ENCODE data around the gene TOX2. TPM values are rescaled to one million over a fixed set of nuclear protein-coding genes. Genes with fewer than 3 reads are reported as not detected.
A peak's percentile ranks its signal among the peaks of the same experiment; 100 is the strongest.

Gene TOX2
- total RNA-seq, 1 experiment from 2014 or later: 117 TPM

GRCh38 chr20:43934833-43935232 lies 20.2 kb downstream of the TOX2 start:
- Histone ChIP-seq H3K27ac (ENCODE audit: low read depth, low read length, poor library complexity, severe bottlenecking) (peak overlapping the region; percentile 35), H3K4me3 (ENCODE audit: low read depth, low read length, poor library complexity, severe bottlenecking) (no peak overlapping the region), H3K4me1 (ENCODE audit: insufficient read depth, low read length, poor library complexity, severe bottlenecking) (peaks cover 52% of the 10 kb centered on the region), H3K9me3 (ENCODE audit: low read depth, low read length, poor library complexity, severe bottlenecking) (no peaks in the 10 kb centered on the region), H3K27me3 (replicated peaks; ENCODE audit: insufficient read depth, low read depth, low read length, poor library complexity) (no peaks in the 10 kb centered on the region), H3K36me3 (ENCODE audit: insufficient read depth, low read length, poor library complexity, severe bottlenecking) (no peaks in the 10 kb centered on the region)
- TF ChIP-seq EZH2 (IDR thresholded peaks at IDR 0.05; ENCODE audit: borderline replicate concordance, low read depth, low read length, poor library complexity, severe bottlenecking) (no peak), CTCF (conservative IDR thresholded peaks at IDR 0.05; ENCODE audit: low read depth, low read length) (no peak)
- DNase-seq (ENCODE audit: low spot score): no peak
- ChIA-PET POLR2A (ENCODE audit: low non-redundant PET) (interaction anchor here (0.6 kb wide), 1 partner anchor 8 kb away, joined by 3 read pairs; no protein-coding TSS in a partner anchor), CTCF (no interaction called here)
- intact Hi-C loops (cut with micrococcal nuclease; ENCODE audit: unreplicated experiment): no loop called here
- BruUV-seq (replicated peaks): no TSS peak

GRCh38 chr20:43936104-43936770 lies 21.6 kb downstream of the TOX2 start:
- Histone ChIP-seq H3K36me3 (ENCODE audit: insufficient read depth, low read length, poor library complexity, severe bottlenecking) (no peaks in the 10 kb centered on the region), H3K4me3 (ENCODE audit: low read depth, low read length, poor library complexity, severe bottlenecking) (no peak overlapping the region), H3K4me1 (ENCODE audit: insufficient read depth, low read length, poor library complexity, severe bottlenecking) (peaks cover 54% of the 10 kb centered on the region), H3K27me3 (replicated peaks; ENCODE audit: insufficient read depth, low read depth, low read length, poor library complexity) (no peaks in the 10 kb centered on the region), H3K27ac (ENCODE audit: low read depth, low read length, poor library complexity, severe bottlenecking) (peak overlapping the region; percentile 78), H3K9me3 (ENCODE audit: low read depth, low read length, poor library complexity, severe bottlenecking) (no peaks in the 10 kb centered on the region)
- no peak for DNase-seq (ENCODE audit: low spot score)
- CTCF ChIA-PET: no interaction called here
- intact Hi-C loops (cut with micrococcal nuclease; ENCODE audit: unreplicated experiment): no loop called here
- TF ChIP-seq EZH2 (IDR thresholded peaks at IDR 0.05; ENCODE audit: borderline replicate concordance, low read depth, low read length, poor library complexity, severe bottlenecking) (no peak), CTCF (conservative IDR thresholded peaks at IDR 0.05; ENCODE audit: low read depth, low read length) (no peak)
- no TSS peak for BruUV-seq (replicated peaks)
- POLR2A ChIA-PET (ENCODE audit: low non-redundant PET): no interaction called here

- no peak for DNase-seq (ENCODE audit: low spot score)
- intact Hi-C loops (cut with micrococcal nuclease; ENCODE audit: unreplicated experiment): no loop called here
- Histone ChIP-seq H3K27ac (ENCODE audit: low read depth, low read length, poor library complexity, severe bottlenecking) (peak overlapping the region; percentile 78), H3K4me3 (ENCODE audit: low read depth, low read length, poor library complexity, severe bottlenecking) (no peak overlapping the region), H3K36me3 (ENCODE audit: insufficient read depth, low read length, poor library complexity, severe bottlenecking) (no peaks in the 10 kb centered on the region), H3K4me1 (ENCODE audit: insufficient read depth, low read length, poor library complexity, severe bottlenecking) (peaks cover 60% of the 10 kb centered on the region), H3K27me3 (replicated peaks; ENCODE audit: insufficient read depth, low read depth, low read length, poor library complexity) (no peaks in the 10 kb centered on the region), H3K9me3 (ENCODE audit: low read depth, low read length, poor library complexity, severe bottlenecking) (no peaks in the 10 kb centered on the region)
- no peak for TF ChIP-seq CTCF (conservative IDR thresholded peaks at IDR 0.05; ENCODE audit: low read depth, low read length)
- no peak for TF ChIP-seq EZH2 (IDR thresholded peaks at IDR 0.05; ENCODE audit: borderline replicate concordance, low read depth, low read length, poor library complexity, severe bottlenecking)
- ChIA-PET CTCF (no interaction called here), POLR2A (ENCODE audit: low non-redundant PET) (interaction anchor here (0.5 kb wide), 1 partner anchor 123 kb away, joined by 3 read pairs; no protein-coding TSS in a partner anchor)
- BruUV-seq (replicated peaks): no TSS peak
Measured at GRCh38 chr20:43936805-43937204, 22.2 kb downstream of the TOX2 start.

Measured in A673 (cell line).